ENCODE measurements around the gene SORCS3. TPM values are rescaled to one million over a fixed set of nuclear protein-coding genes. Genes with fewer than 3 reads are reported as not detected.

Gene SORCS3
- 1 to 10 TPM; 3.2 to 4.0 (median 3.7) TPM for polyA plus RNA-seq (ENCODE audit: insufficient read length in 4 of 4)

DNA sequence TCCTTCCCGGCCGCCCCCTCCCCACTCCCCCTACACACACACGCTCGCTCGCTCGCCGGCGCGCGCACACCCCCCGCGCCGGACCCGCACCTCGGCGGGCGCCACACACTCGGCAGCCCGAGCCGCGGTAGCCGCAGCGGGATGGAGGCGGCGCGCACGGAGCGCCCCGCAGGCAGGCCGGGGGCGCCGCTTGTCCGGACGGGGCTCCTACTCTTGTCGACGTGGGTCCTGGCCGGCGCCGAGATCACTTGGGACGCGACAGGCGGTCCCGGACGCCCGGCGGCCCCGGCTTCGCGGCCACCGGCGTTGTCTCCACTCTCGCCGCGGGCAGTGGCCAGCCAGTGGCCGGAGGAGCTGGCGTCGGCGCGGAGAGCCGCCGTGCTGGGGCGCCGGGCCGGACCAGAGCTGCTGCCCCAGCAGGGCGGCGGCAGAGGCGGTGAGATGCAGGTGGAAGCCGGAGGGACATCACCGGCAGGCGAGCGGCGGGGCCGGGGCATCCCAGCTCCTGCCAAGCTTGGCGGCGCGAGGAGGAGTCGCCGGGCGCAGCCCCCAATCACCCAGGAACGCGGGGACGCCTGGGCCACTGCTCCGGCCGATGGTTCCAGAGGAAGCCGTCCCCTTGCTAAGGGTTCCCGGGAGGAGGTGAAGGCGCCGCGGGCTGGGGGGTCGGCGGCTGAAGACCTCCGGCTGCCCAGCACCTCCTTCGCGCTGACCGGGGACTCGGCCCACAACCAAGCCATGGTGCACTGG is at the start of gene SORCS3:
Gene SORCS3, plus strand, starts transcription at position 104 of the 750 bp plus-strand sequence.
- no peak for DNase-seq (ENCODE audit: low read depth in 4 of 4, low spot score in 3 of 4)

DNA sequence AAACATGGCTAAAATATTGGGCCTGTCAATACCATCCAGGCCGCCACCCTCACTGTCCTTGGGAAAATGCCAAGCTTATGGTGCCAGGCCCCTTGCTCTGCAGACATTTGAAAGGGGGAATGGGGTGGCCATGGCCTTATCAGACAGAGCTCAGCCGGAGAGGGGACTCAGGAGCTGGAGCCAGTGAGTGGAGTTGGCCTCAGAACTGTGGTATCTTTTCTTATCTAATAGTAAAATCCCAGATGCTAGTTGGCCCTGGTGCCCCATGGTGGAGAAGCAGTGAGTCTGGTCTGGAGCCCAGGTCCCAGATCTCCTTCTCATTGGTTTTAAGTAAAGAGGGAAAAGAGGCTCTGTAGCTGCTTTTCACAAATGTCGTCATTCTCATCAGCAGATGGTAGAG is 49.6 kb upstream of the SORCS3 start:
- no peak for DNase-seq (ENCODE audit: low read depth in 4 of 4, low spot score in 3 of 4)

DNA sequence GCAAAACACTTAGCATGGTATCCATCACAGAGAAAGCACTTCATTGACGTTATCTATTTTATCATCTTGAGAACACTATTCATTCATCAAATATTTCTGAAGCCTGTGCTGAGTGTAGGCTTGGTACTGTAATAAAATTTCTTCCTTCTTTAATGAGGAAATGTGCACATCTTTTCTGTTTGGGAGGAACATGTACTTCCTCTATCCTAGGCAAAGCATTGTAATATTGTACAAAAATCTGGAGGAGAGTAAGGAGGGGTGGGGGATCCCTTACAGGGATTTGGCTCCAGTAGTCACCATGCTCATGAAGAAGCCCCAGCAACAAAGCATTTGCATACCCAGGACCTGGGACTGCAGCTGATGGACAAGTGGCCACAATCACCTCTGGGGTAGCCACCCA is 39.9 kb upstream of the SORCS3 start:
- no peak for DNase-seq (ENCODE audit: low read depth in 4 of 4, low spot score in 3 of 4)

DNA sequence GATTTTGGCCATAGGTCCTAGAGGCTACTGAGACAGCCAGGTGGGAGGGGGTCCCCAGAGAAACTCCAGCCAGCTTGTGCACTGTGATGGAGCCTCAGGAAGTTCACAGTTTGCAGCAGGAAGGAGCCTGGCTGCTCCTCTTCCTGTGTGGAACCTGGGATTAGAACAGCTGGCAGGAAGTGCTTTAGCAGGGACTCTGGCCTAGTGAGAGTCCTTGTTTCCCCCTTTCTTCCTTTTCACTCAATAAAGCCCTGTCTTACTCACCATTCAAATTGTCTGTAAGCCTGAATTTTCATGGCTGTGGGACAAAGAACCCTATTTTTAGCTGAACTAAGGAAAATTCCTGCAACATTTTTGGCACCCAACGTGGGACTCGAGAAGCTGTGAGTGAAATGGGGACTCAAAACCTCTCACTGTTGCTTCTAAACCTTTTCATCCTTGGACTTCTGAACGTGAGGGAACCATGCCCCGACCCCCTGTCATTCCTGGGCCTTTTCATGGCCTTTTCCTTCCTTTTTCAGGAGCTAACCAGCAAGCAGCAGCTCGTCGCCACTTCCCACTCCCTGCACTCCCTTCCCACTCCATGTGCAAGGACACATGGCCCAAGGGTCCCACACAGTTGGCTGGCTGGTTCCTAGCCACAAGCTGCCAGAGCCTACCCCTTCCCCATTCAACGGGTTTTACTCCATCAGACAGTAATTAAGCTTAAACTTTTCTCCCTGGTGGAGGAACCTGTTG is 32.8 kb upstream of the SORCS3 start:
- no peak for DNase-seq (ENCODE audit: low read depth in 4 of 4, low spot score in 3 of 4)

DNA sequence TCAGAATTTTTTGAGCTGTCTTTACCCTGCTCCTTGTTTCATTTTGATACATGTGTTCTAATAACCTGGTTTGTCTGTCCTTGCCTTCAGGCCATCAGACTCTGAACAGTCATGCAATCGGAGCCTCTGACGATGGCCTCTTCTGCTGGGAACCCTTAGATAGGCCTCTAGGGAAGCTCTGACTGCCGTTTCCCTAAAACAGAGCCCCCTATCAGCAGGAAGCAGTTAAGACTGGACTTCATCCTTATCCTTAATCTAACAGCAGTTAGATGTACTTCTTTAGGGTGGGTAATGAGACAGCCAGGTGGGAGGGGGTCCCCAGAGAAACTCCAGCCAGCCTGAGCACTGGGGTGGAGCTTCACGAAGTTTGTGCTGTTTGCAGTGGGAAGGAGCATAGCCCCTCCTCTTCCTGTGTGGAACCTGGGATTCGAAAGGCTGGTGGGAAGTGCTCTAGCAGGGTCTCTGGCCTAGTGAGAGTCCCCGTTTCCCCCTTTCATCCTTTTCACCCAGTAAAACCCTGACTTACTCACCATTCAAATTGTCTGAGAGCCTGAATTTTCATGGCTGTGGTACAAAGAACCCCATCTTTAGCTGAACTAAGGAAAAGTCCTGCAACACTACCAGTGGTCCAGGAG is 28.4 kb upstream of the SORCS3 start:
- DNase-seq (ENCODE audit: low read depth in 4 of 4, low spot score in 3 of 4), result no peak

DNA sequence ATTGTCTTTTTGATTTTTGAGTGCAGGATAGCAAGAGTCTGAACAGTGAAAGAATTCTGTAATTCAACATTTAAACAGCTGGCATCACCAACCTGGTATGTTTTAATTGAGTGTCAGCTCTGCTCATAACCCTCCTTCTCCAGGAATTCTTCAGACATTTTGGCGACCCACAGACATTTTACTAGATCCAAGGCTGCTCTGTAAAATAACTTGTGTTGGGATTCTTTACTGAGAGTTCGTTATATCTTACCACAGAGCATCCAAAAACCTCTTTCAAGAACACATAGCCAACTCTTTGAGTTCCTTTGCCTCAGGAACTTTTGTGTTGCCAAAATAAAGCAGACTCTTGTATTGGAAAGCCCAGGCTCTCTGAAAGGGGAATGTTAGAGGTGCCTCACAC is 27.7 kb upstream of the SORCS3 start:
- no peak for DNase-seq (ENCODE audit: low read depth in 4 of 4, low spot score in 3 of 4)

DNA sequence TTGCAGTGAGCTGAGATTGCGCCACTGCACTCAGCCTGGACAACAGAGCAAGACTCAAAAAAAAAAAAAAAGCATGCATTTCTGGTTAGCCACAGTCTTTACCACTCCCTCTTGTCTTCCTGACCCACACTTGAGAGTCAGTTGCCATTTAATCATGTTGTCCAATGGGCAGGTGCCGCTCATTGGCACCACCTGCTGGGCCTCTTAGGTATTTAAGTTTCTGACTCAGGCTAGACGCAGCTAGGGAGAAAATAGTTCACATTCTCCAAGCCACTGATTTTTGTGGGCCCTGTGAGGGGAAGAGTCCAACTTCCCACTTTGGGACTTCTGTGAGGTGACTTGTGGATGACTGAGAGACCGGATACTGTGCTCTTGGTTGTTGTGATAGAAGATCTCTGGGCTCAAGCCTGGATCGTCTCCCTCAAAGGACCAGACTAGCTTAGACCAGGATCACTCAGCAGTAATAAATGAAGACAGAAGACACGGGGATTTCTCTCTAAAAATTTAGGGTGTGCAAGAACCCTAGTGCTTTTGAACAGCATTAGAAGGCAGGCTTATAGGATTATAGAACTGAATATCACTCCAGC is 26.8 kb upstream of the SORCS3 start:
- no peak for DNase-seq (ENCODE audit: low read depth in 4 of 4, low spot score in 3 of 4)

DNA sequence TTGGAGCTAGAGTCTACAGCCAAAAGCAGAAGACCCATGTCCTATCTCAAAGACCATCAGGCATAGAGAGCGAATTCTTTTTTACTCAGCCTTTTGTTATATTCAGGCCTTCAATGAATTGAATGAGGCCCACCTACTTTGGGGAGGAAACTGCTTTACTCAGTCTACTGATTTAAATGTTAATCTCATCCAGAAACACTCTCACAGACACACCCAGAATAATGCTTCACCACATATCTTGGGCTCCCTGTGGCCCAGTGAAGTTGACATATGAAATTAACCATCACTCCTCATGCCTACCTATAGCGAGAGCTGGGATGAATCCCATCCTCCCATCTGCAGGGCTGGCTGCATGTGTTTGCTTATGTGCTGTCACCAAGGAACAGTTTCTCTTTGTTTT is 26.0 kb upstream of the SORCS3 start:
- no peak for DNase-seq (ENCODE audit: low read depth in 4 of 4, low spot score in 3 of 4)

DNA sequence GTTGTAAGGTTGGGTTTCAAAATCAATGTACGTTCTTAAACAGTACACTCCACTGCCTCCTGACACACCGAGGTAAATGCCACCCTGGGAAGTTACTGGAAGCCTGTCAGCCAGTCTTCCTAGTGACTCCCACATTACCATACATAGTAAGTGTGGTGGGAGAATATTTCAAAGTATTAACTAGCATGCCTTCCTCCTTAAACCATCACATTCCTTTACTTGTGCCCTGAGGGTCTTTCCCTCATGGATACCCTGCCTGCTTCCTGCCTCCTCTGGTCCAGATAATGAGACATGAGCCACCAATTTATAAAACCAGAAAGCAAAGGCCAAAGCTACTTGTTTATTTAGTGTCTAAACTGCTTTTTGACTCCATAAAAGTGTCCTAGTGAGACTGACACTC is 23.3 kb upstream of the SORCS3 start:
- DNase-seq (ENCODE audit: low read depth in 4 of 4, low spot score in 3 of 4), result no peak

DNA sequence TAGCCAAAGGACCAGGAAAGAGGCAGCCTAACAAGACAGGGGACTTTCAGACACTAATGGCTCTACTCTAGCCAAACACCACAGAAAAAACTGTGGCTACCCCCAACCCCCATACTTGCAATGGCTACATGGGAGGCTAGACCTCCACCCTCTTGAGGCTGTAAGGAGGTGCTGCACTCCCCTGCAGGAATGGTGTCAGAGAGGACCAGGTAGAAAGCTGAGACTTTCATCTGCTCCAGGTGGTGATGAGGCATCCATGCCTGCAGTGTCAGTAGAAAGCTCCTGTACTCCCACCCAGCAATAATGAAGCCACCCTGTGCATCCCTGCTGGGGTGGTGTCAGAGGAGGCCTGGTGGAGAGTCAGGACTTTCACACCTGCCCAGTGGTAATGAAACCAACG is 18.9 kb upstream of the SORCS3 start:
- no peak for DNase-seq (ENCODE audit: low read depth in 4 of 4, low spot score in 3 of 4)

DNA sequence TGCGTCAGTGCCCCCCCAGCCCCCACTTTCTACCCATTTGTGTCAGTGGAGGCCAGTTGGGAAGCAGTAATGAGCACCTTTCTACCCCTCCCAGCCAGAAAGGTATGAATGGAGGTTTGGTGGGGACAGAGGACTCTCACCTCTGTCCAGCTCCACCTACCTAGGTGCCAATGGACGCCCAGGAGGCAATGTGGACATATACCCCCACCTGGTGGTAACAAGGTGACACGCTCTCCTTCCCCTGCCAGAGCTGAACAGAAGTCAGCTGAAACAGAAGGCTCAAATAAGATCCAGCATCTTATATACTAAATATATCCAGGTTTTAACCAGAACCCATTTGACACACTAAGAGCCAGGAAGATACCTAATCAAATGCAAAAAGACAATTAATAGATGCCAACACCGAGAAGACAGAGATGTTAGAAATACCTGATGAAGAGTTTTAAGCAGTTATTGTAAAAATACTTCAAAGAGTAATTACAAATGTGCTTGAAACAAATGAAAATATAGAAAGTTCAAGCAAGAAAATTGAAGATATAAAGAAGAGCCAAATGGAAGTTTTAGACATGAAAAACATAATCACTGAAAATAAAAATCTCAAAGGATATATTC is 18.4 kb upstream of the SORCS3 start:
- DNase-seq (ENCODE audit: low read depth in 4 of 4, low spot score in 3 of 4), result no peak

DNA sequence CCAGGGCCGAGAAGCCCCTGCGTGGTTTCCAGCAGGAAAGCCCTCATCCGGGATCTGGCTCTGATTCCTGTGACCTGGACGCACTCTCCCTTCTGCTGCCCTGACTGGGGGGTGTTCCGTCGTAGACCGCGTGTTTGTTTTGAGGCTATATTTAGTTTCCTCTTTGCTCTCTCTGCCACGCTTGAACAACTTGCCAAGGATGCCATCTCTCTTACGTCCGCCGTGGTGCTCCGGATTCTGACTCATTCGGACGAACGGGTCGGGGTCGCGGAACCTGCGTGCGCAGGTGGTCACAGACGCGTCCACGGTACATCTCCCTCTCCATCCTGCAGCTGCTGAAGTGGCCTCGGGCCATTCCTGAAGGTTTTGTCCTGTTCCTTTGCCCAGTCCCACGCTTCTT is 10.4 kb upstream of the SORCS3 start:
- no peak for DNase-seq (ENCODE audit: low read depth in 4 of 4, low spot score in 3 of 4)

DNA sequence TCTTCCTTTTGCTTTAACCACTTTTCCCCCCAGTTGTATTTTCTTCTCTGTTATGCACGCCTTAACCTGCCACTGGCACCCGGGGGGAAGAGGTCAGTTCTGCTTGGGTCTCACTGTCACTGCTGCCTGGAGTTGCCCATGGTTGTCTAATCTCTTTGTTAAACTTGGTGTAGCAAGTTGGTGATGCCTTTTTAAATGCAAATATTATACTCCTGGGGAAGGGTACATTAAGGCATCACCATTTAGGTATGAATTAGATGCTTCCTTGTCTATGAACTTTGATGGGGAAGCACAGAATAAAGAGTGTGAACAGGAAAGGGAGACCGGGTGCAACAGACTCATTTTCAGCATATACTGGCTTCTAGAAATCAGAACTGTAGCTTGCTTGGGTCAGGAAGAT is 9.1 kb upstream of the SORCS3 start:
- DNase-seq (ENCODE audit: low read depth in 4 of 4, low spot score in 3 of 4), result no peak

DNA sequence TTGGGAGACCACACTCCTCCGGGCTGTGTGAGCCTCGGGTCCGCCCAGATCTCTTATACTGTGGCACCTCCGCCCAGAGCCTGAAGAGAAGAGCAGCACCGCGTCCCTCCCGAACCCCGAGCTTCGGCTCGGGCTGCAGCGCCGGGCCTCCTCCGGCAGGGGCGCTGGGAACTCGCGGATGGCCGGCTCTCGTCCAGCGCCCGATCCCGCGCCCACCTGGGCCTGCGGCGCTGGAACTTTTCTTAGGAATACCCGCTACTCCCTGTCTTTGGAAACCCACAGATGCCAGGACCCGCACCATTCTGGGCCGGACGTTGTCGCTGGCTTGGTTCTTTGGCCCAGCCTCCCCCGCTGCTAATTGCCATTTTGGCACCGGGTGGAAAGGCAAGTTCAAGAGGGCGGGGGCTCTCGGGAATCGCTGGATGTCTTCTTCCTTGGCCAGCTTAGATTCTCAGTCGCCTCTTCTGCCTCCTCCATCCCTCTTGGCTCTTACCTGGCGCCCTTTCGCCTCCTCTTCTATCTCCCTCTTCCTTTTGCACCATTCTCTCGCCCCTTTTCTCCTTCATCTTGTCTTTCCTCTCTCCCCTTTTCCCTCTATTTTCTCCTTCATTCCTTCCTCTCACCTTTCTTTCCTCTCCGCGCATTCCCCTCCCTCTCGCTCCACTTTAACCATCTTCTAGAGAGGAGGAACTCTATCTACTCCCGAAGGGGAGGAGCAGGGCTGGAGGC is 2.1 kb upstream of the SORCS3 start:
- DNase-seq (ENCODE audit: low read depth in 4 of 4, low spot score in 3 of 4), result no peak

DNA sequence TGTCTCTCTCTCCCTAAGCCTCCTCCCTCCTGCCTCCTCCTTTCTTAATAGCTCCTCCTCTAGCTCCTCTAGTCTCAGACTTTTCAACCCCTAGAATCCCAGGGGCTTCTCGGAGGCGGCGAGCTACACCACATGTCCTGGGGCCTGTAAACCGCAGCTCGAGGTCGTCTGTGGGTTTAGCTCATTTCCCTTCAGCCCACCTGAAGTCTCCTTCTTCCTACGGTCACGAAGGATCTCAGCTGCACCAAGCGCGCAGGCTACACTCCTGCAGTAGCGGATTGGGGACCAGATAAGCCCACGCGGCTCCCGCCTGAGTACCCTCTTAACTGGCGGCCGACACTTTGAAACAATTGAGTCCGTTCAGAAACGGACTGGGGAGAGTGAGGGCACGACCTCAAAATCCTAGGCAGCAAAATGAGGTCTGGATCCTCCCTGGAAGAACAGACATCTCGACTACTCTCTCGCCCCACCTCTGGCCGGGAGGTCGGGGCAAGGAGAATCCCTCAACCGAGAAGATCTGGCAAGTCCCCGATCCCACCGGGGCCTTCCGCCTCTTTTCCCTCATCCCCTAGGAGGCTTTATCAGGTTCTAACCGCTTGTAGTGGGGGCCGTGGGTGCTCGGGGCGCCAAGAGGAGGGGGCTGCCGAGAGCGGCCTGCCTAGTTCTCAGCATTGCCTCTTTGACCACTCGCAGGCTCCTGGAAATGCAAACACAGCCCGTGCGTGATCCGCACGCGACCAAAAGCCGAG is 1.3 kb upstream of the SORCS3 start:
- no peak for DNase-seq (ENCODE audit: low read depth in 4 of 4, low spot score in 3 of 4)

DNA sequence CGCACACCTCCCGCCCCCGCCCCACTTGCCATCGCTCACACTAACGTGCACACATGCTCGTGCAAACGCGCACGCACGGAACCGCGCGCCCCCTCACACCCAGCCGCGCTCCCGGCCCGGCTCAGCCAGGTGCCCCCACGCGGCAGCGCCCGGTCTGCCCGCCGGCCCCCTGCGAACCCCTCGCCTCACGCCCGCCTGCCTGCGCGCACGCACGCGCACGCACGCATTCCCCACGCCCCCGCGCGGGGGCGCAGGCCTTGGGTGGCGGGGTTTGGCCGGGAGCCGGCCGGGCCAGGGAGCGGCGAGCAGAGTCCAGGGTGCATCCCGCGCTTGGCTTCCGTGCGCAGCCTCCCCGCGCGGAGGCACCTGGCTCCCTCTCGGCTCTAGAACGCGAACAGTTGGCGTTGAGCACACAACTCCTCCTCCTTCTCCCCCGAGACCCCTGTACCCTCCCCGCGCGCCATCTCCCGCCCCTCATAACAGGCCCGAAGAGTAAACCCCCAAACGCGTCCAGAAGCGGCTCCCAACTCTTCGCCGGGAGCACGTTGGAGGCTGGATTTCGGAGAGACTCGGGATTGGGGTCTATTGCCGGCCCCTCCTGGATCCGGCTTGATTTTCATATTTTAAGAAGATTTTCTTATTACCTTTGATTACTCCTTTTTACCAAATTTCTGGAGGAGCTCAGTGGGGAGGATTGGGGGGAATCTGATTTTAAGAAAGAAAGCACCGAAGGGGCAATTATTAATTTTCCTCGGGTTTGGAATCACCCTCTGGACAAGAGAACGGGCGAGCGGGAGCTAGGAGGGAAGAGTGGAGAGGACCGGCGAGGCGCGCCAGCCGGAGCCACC is 527 bp upstream of the SORCS3 start:
- no peak for DNase-seq (ENCODE audit: low read depth in 4 of 4, low spot score in 3 of 4)

DNA sequence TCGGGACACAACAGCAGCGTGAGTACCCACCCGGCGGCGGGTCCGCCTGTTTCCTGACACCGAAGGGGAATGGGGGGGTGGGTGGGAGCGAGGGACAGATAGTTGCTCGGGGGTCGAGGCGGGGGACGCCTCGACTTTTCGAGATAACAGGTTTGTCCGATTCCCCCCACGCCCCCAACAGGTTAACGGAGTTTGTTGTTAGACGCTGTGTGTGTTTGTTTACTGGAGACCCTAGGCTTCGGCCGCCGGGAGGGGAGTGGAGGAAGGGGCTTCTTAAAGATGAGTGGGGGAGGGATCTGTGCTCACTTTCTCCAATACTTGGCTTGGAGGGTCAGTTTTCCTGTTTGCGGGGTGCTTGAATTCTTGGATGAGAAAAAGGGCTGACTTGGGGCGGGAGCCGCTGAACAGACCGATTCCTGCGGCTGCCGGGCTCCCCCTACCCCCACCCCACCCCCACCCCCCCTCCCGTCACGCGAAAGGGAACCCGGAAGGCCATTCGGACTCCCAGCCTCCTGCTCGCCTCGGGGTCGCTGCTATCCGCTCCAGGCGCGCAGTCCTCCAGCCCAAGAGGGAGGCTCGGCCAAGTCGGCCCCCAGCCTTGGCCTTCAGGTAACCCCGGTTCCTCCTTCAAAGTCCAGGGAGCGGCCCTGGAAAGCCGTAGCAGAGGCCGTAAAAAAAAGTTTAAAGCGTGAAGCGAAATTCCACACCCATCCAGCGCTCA is 1.0 kb downstream of the SORCS3 start:
- DNase-seq (ENCODE audit: low read depth in 4 of 4, low spot score in 3 of 4), result no peak
